Amniotic epithelial cell (primary cell): ENCODE results near the gene DNAH17.
"Not testable (repeated sequence)": the region's sequence is repeated elsewhere in the genome, so short reads cannot be mapped to it uniquely, and the experiment has no call there.

ENCODE experiments used
- DNase-seq: peaks from one replicate; pipeline ENCODE4 v3.0.0-alpha.2; 2010; ENCODE audit warnings: low read depth

The DNAH17 gene

DNA sequence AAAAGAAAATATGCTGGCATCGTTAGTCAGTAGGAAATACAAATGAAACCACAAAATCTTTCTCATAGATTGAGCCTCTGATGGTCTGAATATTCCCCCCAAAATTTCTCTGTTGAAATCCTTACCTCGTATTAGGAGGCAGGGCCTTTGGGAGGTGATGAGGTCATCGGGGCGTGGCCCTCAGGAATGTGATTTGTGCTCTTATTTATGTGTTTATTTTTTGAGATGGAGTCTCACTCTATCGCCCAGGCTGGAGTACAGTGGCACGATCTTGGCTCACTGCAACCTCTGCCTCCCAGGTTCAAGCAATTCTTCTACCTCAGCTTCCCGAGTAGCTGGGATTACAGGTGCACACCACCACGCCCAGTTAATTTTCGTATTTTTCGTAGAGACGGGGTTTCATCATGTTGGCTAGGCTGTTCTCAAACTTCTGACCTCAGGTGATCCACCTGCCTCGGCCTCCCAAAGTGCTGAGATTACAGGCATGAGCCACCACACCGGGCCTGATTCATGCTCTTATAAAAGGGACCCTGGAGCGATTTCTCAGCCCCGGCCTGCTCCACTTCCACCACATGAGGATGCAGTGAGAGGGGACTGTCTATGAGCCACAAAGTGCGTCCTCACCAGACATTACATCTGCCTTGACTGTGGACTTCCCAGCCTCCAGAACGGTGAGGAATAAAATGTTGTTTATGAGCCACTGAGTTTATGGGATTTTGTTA is 53.1 kb downstream of the DNAH17 start:
- no peak for DNase-seq

DNA sequence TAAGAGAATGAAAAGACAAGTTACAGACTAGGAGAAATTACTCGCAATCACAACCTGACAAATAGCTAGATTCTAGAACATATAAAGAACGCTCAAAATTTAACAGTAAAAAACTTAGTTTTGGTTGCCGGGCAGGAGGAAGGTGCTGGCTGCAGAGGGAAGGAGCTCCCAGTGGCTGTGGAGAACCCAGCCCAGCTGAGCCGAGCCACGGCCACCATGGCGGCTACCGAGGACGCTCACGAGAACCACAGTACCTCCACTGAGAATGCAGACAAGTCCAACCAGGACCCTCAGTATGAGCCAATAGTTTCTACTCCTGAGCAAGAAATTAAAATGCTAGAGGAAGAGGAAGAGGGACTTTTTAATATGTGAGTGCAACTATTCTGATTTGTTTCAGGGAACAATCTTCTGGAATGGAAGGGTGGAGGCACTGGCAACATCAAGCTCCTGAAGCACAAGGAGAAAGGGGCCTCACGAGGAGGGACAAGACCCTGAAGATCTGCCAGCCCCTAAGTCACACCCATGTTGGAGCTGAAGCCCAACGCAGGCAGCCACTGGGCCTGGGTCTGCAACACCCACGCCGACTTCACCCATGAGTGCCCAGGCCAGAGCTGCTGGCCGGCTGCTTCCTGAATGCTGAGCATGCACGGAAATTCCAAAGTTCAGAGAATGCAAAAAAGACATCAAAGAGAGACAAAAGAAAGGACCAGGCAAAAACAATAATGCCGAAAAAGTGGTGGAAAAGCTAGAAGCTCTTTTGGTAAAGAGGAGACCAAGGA is 55.0 kb downstream of the DNAH17 start:
- no peak for DNase-seq

DNA sequence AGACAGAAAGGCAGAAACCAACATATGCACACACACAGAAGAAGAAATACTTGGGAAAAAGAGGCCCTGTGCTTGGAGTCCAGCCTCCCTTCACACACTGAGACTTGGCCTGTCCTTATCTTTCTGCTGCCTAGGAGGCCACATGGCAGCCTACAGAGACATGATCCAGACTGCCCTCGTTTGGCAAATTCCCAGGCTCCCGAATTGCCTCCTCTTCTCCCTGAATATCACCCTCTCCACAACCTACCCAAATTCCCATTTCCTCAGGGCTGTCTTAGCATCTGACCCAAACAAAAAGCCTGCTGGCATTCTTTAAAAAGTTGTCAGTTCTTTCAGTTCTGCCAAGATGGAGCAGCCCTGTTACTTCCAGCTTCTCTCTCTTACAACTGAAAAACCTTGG is 59.8 kb downstream of the DNAH17 start:
- DNase-seq = peak; percentile 57

DNA sequence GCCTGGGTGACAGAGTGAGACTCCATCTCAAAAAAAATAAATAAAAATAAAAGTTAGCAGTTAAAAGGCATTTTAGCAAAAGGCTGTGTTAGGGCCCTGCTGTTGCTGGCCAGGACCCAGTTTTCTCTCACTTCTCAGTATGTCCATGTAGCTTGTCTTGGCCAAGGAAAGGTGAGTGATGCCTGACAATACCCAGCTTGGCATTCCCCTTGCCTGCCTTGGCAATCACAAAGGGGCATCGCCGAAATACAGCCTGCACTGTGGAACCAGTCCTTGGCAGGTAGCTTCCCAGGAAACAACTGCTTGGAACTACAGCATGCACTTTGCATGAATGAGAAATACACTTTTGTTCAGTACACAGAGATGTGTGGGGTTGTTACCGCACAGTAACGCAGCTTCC is 61.7 kb downstream of the DNAH17 start:
- no peak for DNase-seq

DNA sequence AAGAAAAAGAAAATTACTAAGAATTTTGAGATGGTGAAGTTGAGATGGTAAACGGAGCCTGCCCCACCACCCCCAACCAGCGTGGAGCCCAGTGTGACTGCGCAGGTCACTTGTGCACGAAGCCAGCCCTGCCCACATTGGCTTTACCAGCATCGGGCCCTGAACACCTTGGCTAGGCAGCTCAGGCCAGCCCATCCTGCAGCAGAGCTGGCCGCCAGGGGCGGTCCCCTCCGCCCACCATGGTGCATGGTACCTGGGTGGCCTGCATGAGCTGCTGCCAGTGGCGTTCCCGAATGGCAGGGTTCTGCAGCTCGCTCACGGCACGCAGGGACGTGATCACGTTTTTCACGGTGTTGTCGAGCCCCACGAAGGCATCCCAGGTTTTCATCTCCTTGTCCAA is 62.7 kb downstream of the DNAH17 start:
- no peak for DNase-seq

DNA sequence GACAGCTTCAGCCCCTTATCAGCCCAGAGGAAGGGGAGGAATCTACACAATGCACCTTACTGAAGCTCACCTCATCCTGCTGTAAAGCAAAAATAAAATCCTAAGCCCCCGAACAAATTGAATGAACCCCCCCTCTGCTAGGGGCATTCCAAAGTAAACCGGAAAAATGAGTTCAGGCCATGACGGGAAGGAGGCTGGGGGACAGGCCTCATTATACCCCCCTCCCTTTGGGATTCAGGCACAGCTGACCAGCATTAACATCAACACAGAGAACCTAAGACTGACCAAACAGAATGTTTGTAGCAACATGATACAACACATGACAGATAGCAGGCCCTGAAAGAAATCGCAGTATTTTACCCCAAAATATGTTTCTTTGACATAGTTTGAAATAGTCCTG is 64.2 kb downstream of the DNAH17 start:
- DNase-seq = no peak

DNA sequence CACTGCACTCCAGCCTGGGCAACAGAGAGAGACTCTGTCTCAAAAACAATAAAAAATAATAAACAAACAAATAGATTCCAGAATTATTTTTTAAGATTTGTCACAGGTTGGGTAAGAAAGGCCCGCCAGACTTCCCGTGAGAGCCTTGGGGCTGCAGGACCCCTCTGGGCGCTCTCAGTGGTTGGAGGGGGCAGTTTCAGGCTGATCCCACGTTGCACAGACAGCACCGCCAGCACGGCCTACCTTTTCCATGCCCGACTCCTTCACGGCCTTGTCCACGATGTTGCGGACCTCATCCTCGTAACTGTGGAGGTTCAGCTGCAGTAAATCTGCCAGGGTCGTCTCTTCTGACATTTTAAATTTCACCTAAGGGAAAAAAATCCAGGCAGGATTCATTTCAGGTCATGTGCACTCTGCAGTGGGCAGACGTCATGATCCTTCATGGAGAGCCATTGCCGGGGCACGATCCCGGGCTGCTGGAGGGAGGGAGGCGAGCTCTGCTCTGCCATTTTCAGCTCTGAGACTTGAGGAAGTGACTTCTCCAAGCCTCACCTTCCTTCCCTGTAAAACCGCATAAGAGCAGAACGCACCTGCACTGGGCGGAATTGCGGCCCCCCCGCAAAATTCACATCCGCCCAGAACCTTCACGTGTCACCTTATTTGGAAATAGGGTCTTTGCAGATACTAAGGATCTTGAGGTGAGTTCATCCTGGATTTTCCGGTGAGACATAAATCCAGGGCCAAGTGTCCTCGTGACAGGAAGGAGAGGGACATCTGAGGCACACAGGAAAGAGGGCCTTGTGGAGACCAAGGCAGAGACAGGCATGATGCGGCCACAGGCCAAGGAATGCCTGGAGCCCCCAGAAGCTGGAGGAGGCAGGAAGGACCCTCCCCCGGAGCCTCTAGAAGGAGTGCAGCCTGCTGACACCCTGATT is 66.8 kb downstream of the DNAH17 start:
- DNase-seq = no peak

DNA sequence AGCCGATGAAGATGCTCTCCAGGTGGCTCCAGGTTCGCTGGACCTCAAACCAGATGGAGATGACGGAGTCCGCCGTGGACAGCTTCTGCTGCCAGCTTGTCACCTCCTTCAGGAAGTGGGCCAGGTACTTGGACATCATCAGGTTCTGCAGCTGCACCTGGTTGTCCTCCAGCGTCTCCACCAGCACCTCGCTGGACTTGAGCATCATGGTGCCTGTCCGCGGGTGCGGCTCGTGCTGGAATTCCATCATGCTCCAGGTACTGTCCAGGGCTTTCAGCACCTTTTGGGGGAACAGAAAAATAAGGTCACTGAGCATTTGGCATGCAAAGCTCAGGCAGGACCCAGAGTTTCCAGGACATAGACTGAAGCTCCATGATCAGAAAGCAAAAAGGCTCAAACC is 69.7 kb downstream of the DNAH17 start:
- DNase-seq = no peak

DNA sequence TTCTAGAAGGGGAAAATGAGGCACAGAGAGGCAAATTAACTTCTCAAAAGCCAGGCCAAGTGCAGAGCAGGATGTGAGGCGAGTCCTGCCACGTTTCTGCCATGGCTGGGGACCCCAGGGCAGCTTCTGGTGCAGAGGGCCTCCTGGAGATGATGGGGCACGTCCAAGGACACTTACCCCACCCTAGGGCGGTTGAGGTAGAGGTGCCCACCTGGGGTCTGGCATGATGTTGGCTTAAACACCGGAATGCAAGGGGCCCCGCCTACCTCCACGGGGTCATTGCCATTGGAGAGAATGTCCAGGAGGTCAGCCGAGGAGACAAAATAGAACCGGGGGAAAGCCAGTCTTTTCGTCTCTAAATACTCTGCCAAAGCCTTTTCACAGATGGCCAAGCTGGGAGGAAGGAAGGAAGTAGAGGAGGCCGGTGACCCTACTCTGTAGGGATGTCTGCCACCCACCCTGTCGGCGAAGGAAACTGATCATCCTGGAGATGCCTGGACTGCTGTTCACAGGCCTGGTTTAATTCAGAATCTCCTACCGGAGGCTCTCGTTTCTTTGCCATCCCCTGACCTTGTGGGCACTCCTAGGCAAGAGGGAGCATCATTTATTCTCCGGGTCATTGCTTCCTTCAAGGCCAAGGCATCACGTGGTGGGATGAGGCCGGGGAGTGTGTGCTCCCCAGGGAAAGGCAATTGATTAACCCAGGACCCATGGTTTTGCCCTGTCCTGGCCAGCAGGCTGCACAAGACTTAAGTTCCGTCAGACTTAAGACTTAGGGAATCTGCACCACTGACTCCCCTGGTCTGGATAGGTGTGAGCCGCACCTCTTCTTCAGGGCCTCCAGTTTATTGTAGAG is 70.5 kb downstream of the DNAH17 start:
- no peak for DNase-seq

DNA sequence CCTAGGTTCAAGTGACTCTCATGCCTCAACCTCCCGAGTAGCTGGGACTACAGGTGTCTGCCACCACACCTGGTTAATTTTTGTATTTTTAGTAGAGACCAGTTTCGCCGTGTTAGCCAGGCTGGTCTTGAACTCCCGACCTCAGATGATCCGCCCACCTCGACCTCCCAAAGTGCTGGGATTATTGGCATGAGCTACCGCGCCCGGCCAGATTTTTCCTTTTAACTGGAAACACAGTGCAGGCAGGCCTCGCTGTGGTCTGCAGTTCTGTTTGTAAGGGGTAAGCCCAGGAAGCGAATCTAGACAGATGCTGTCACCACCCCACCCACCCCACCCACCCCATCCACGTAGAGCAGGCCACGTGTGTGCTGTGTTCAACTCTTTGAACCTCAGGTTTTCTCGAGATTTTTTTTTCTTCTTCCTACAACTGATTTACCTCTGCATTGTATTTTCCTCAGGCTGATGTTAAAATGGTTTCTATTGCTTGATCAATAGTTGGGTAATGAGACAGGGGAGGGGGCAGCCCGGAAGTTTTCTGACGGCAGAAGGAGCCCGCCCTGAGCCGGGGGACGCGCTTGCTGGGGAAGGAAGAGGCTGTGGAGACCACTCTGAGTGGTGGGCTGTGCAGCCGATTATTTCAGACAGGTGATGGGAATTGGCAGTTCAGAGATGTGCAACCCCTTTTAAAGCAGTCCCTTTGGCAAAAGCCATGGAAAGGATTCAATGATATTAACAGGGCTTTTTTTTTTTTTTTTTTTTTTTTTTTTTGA is 72.9 kb downstream of the DNAH17 start:
- DNase-seq = no peak

DNA sequence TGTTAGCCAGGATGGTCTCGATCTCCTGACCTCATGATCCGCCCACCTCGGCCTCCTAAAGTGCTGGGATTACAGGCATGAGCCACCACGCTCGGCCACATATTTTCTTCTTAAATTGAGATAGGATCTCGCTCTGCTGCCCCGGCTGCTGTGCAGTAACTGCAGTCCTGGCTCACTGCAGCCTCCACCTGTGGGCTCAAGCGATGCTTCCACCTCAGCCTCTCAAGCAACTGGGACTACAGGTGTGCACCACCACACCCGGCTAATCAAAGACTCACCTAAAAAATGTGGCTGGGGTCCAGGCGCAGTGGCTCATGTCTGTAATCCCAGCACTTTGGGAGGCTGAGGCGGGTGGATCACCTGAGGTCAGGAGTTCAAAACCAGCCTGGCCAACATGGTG is 73.8 kb downstream of the DNAH17 start:
- DNase-seq = not testable (repeated sequence)

DNA sequence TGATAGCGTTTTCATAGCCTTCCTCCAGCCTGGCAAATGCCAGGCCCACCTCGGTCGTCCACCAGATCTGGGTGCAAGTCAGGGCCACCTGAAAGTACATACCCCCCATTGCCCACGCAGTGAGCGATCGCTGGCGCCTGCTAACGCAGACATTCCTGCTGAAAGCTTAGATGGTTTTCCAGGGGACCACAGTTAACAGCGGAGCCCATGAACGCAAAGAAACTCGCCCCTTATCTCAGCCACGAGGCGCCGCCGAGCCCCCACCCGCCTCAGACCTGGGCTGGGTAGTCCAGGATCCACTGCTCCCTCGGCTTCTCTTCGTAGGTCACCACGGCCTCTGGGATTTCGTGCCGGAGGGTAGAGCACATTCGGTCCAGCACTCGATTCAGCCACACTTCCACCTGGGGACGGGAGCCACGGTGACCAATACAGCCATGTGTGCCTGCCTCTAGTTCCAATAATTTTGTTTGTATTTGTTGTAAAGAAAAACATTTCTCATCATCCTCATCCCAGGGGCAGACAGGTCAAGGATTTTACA is 74.5 kb downstream of the DNAH17 start:
- no peak for DNase-seq

DNA sequence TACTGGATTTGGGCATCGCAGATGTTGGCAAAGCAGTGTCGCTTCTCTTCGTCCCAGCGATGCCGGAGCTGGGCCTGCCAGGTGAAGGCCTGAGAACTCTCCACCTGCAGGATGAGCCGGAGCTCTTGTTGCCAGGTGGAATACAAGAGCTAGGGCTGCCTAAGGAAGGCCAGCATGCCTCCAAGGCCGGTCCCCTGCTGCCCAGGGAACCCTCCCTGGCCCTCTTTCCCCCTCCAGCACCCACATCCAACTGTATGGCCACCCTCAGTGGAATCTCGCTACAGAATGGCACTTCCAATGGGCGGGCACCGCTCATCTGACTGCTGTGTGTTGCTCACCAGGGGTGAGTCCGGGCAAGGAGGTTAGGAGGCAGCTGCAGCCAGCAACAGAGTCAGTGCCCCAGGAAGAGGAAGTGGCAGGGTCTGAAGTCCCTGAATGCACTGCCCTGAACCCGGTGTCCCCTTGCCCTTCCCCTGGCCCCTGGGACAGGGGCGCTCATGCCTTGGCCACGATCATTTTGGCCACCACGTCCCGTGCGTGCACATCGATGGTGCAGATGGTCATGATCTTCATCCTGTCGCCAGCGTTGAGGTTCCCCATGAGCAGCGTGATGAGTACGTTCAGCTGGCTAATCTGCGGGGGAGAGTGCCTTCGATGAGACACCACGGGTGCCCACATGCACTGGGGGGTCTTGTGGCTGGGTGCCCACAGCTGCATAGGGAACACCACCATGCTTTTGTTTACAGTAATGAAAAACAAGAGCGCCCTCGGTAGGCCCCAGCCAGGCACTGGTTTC is 75.8 kb downstream of the DNAH17 start:
- no peak for DNase-seq

DNA sequence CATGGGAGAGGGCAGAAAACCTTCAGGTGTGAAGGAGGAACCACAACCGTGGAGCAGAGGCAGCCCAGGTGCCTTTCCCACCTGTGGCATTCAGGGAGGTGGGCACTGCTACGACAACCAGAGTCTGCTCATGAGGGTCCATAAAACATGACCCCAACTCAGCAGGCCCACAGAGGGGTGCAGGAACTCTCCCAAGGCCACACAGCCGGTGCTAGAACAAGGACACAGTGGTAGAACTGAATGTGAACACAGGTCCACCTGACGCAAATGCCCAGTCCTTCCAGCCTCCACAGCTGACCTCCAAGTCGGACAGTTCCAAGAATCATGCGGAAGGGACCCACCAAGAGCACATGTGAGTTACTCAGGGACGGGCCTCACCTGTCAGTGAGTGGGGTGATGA is 76.4 kb downstream of the DNAH17 start:
- DNase-seq = no peak

DNA sequence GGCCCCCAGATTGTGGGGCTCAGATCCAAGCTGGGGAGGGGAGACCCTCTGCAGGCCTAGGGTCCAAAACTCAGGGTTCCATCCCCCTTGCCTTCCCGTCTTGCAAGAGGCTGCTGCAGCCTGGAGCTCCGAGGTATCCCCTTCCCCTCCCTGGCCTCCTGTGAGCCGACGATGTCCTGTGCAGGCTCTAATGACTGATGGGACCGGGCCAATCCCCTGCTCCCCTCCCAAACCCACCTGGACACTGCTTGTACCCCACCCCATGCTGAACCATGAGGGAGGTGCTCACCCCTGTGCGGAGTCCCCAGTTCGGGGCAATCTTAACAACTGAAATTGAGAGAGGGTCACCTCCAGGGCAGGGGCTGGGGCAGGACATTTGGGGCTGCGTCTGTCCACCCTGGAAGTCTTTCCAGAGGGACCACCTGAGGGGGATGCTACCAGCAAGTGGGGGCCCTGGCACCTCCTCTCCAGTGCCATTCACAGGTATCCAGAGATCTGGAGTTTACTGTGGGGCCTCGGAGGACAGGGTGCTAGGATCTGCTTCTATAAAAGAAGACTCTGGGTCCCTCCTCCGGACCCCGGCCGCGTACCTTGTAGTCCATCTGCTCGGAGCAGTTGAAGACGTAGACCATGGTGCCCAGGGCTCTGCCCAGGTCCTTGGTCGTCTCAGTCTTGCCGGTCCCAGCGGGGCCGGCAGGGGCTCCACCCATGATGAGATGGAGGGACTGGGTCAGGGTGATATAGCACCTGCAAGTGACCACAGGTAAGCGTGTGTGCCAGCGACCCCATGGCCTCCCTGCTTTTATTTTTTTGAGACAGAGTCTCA is 77.3 kb downstream of the DNAH17 start:
- DNase-seq = no peak

DNA sequence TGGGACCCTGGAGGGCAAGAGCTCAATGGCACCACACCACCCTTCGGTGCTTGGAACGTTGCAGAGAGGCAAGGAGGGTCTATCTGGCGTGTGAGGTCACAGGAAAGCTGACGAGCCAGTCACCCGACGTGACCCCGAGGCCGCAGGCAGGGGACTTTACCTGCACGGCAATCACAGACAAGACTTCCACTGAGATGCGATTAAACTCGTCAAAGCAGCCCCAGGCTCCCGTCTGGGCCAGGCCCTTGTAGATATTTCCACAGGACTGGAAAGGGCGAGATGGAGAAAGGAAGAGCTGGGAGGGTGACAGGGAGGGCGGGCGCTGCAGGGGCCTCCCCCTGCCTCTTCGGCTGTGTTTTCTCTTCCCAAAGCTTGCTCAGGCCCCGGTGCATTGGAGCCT is 78.3 kb downstream of the DNAH17 start:
- no peak for DNase-seq

DNA sequence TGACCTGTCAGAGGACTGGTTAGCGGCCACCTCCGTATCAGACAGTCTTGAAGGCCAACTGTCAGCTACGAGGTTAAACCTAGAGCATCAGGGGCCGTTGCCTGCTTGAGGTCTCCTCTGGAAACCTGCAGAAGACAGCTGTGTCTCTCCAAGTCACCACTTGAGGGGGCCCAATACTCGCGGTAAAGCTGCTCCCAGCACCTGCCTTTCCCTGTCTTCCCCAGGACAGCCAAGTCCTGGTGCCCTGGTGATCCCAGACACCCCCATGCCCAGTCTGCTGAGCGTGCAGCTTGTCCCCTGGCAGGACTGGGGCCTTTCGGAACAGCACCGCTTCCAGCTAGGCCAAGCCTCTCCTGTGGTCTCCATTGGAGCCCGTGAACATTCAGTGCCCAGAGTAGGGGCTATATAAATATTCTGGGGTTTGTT is 80.1 kb downstream of the DNAH17 start:
- DNase-seq = peak; percentile 73

DNA sequence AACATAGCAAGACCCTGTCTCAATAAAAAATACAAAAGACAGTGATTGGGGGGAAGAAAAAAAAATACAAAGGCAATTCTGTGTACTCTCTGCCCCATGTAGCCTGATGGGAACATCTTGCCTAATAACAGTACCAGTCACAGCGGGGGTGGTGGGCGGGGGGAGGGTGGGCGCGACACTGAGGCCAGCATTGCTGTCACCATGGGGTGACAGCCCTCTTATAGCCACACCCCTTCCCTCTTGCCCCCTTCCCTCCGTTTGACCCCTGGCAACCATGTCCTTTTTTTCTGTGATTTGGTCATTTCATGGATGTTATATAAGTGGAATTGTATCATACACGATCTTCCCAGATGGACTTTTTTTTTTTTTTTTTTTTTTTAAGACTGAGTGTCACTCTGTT is 80.9 kb downstream of the DNAH17 start:
- DNase-seq = no peak

DNA sequence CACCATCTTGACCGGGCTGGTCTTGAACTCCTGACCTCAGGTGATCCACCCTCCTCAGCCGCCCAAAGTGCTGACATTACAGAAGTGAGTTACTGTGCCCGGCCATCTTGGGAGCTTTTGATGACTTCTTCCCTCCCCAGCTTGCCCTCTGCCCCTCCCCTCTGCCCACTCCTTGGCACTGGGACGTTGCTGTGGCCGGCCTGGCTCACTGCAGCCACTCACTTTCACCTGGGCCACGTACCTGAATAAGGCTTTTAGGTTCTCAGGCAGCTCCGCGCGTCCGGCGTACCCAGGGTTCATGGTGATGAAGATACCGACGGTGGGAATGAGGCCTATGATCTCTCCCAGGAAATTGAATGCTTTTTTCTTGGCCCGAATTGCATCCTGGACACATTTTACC is 81.6 kb downstream of the DNAH17 start:
- no peak for DNase-seq
